NCI-H187 (cell line): Measurements from ENCODE around the gene TACC2.
"Not testable (repeated sequence)": the region's sequence is repeated elsewhere in the genome, so short reads cannot be mapped to it uniquely, and the experiment has no call there.

Experiments used
- DNase-seq, 2 experiments: peaks; one replicate each; lab custom pipeline; 2025; lab: John Stamatoyannopoulos, UW

Gene TACC2

DNA sequence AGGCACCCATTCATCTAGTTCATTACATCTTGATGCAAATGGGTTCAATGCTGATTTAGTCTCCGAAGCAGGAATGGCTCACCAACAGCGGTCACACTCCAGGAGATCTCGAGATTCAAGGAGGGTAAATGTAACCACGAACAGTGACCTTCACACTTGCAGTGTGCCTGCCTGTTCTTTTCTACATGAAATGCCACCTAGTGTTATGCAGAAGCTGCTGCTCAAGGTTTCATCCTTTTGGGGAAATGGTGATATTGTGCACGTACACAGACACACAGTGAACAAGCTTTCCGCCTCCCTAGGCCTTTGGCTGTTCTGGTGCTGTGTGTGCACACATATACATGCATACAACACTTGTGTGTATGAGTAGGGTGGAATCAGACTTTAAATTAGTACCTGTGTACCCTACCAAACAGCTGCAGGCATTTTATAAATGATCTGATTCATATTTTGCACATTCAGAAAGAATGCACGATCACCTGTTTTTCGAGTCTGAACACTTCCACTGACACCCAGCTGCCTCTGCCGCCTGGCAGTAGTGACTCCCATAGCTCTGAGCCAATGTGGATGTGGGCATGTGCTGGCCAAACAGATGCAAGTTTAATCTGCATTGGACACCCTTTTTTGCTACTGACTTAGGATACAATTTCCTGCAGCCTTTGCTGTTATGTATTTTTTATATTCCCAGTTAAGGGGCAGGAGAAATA is 100.5 kb downstream of the TACC2 start:
- DNase-seq: peak in 1 of 2 experiments; percentile 12

DNA sequence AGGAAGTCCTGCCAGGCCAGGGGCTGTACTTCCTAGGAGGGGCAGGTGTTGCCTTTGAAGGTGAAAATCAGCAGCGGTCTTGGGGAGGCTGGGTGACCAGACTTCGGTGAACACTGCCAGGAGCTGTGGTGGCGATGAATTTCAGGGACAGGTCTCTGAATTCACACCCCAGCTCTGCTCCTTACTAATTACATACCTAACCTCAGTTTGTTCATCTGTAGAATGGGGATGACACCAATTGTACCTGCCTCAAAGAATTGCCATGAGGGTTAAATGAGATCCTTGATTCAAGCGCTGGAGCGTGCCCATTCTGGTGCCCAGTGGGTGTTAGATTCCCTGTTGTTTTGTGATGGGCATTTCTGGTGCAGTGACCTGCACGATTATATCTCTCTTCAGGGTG is 102.8 kb downstream of the TACC2 start:
- no peak for DNase-seq

DNA sequence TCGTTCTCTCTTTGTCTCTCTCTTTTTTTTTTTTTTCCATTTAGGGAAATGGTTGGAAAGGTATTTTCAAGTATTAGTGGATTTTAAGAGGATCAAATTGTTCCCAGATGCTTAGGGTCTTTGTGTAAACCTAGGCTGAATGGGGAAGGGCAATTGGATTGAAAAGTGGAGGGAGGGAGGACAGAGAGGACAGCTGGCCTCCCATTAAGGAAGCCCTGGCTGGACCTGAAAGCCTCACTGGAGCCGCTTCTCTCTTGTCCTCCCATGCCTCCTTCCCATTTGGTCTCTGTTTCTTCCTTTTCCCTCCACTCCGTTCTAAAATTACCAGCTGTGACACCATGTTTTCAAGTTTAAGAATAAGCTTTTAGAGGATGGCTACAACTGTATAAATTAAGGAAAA is 104.1 kb downstream of the TACC2 start:
- DNase-seq: no peak

- not testable (repeated sequence) for DNase-seq
Observed at GRCh38 chr10:122096181-122096580, 107.2 kb downstream of the TACC2 start.

- no peak for DNase-seq
Observed at GRCh38 chr10:122096705-122097104, 107.7 kb downstream of the TACC2 start.

GRCh38 chr10:122097935-122098334 is 109.0 kb downstream of the TACC2 start:
- DNase-seq: no peak

DNA sequence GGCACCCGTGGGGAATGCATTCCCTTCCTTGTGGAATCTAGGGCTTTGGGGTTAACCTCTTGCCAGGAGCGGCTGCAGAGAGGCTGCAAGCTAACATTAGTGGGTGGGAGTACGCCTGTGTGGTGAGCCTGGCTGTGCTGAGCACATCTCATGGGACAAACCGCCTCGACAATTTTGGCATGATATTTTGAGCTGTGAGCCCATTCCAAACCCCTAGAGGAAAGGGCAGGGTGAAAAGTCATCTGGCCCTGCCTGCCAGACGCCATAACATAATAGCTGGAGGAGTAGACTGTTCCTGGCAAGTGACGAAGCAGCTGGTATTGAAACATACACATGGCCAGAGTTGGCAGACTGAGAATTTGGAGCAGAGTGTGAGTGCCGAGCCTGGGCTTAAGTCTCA is 110.0 kb downstream of the TACC2 start:
- no peak for DNase-seq

DNA sequence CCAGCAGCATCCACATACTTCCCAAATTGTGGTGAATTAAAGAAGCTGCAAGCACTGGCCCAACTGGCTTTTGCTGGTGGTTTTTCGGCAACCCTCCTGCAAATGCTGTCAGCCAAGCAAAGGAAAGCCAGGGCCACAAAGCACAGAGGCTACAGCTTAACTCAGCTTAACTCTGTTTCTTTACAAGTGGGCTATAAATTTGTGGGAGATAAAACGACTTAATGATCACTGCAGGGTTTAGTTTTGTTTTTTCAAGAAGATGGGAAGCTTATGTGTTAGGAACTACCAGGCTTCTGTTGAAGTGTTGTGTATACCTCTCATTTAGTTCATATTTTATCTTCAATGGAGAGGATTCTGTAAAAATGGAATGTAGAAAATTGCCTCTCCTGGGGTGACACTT is 110.6 kb downstream of the TACC2 start:
- no peak for DNase-seq

DNA sequence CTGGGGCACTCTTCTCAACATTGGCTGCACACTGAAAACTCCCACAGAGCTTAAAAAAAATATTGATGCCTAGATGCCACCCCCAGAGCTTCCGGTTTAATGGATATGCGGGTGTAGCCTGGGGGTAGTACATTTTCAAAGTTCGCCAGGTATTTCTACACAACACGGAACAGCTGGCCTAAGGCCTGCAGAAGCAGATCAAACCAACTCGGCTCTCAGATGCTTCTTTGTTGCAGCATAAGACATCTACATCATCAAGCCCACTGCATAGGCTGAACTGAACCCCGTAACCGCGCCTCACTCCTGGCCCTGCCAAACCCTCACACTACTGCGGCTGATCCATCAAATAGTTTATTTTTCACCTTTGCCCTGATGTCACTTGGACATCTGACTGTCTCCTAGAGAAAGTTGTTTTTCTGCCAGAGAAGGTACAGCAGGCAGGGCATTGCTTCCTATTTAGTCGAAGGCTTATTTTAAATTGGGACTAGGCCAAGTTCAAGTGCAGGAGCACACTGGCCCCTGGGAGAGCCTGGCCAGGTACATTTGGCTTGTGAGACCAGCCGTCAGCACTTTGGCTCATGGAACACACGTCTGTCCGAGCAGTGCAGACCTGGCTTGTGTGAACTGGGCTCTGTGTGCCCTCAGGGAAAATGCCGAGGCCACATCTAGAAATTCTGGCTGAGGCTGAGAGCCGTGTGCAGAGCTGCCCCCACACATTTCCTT is 113.3 kb downstream of the TACC2 start:
- DNase-seq: no peak

DNA sequence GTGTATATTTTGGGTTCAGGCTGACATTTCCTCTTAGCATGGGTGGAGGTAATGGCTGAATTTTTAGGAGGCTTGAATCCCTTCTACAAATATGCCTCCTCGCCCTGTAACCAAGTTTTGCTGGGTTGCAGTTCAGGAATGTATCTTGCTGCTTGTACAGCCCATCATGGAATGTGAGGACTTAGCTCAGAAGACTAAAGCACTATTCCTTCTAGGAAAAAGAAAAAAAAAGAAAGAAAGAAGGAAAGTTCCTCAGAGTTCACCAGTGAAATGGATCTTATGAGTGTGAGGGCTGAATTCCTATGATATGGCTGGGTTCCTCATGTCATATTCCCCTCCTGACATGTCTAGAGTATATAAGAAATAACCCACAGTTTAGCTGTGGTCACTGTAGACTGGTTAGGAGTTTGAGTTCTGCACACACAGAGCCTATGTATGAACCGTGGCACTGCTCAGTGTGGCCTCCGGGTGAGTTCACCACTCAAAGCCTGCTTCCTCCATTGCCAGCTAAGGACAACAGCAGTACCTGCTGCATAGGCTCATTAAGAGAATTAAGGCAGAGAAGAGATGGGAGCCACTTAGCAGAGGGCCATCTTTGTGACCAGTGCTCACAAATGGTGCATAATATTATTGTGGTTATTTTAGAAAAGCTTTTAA is 114.0 kb downstream of the TACC2 start:
- DNase-seq: no peak

DNA sequence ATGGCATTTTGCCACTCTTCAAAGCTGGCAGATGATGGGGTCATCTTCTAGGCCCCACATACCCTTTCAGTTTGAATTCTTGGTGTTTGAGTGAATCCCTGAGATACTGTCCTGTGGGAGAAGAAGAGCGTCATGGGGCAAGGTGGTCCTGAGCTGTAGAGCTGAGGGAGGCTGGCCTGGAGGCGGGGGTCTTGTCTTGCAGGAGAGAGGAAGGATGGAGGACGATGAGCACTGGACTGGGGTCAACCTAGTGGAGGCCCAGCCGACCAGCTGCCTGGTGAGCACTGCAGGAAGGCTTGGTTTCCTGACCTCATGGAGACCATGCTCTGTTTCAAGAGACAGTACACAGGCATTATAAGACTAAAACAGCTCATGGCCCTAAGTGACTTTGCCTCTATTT is 114.6 kb downstream of the TACC2 start:
- DNase-seq: no peak

DNA sequence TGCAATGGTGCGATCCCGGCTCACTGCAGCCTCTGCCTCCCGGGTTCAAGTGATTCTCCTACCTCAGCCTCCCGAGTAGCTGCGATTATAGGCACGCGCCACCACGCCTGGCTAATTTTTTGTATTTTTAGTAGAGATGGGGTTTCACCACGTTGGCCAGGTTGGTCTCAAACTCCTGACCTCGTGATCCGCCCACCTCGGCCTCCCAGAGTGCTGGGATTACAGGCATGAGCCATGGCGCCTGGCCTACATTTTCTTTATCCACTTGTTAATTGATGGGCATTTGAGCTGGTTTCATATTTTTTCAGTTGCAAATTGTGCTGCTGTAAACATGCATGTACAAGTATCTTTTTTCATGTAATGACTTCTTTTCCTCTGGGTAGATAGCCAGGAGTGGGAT is 119.8 kb downstream of the TACC2 start:
- DNase-seq: not testable (repeated sequence)

GRCh38 chr10:122112021-122112616 is 123.2 kb downstream of the TACC2 start:
- no peak for DNase-seq

GRCh38 chr10:122112625-122113160 is 123.7 kb downstream of the TACC2 start:
- no peak for DNase-seq

GRCh38 chr10:122113161-122113944 is 124.4 kb downstream of the TACC2 start:
- DNase-seq: no peak

- no peak for DNase-seq
Observed at GRCh38 chr10:122113945-122114747, 125.2 kb downstream of the TACC2 start.

DNA sequence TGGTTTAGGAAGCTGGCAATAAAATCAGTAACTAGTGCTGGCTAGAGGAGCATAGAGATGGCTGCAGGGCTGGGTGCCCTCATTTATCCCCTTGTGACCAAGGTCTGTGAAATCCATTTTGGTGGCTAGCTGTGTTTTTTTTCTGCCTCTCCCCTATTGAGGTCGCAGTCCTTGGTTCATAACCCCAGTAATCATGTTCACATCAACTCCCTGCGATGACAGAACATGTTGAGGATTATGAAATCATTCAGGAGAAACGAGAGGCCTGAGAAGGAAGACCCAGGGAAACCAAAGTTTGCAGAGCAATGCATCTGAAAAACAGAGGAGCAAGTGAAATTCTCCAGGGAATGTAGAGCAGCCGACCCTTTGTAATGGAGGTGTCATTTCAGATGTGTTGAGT is 126.9 kb downstream of the TACC2 start:
- no peak for DNase-seq

DNA sequence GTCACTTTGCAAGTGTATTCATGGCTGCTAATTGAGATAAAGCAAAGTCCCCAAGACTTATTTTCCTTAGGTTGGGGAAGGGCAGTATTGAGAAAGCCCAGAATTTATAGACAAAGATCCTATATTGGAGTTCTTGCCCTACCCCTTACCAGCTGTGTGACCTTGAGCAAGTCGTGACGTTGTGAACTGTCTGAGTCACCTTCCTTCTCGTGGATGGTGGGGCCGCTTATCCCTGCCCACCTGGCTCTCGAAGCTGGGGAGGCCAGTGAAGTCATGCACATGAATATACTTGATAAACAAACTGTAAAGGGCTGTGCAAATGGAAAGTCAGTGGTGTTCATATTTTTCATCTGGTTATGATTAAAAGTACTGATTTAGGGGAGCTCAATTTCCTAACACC is 127.4 kb downstream of the TACC2 start:
- DNase-seq: no peak

GRCh38 chr10:122117475-122117874 is 128.5 kb downstream of the TACC2 start:
- DNase-seq: no peak

GRCh38 chr10:122120008-122120744 is 131.2 kb downstream of the TACC2 start:
- no peak for DNase-seq
